Activated T-helper 1 cell treated with anti-CD3 and anti-CD28 coated beads, Interleukin-12 subunit alpha, Interleukin-12 subunit beta, Interleukin-2, Interleukin-4 antibody, amounts not matched to agents 30 ng/mL and 10 ng/mL and 1 ng/mL, durations not matched to agents 14 hours and 24 hours and 36 hours (primary cell): ENCODE results near the gene STX18. TPM values are rescaled to one million over a fixed set of nuclear protein-coding genes. Genes with fewer than 3 reads are reported as not detected.
"Not testable (repeated sequence)": the region's sequence is repeated elsewhere in the genome, so short reads cannot be mapped to it uniquely, and the experiment has no call there.

ENCODE experiments used
- DNase-seq: peaks from one replicate; pipeline ENCODE4 v3.0.0; 2021; ENCODE audit warnings: low spot score
- H3K27ac Mint-ChIP-seq: one replicate; pipeline ENCODE4 v1.8.0; 2021; ENCODE audit warnings: mild to moderate bottlenecking, mixed read lengths
- H3K27me3 Mint-ChIP-seq: one replicate; pipeline ENCODE4 v1.8.0; 2022; ENCODE audit warnings: mild to moderate bottlenecking, moderate library complexity, mixed read lengths; ENCODE audit not compliant: insufficient read depth
- H3K36me3 Mint-ChIP-seq: one replicate; pipeline ENCODE4 v1.8.0; 2021; ENCODE audit warnings: low read depth, mixed read lengths
- H3K4me1 Mint-ChIP-seq: one replicate; pipeline ENCODE4 v1.8.0; 2021; ENCODE audit warnings: low read depth, mixed read lengths
- H3K4me3 Mint-ChIP-seq: one replicate; pipeline ENCODE4 v1.8.0; 2021; ENCODE audit warnings: mild to moderate bottlenecking, moderate library complexity, mixed read lengths
- H3K9me3 Mint-ChIP-seq: one replicate; pipeline ENCODE4 v1.8.0; 2021; ENCODE audit warnings: mixed read lengths
- intact Hi-C: fragments of 100-400 bp; cut with micrococcal nuclease; formaldehyde crosslinking; loops from one replicate; pipeline ENCODE4 v1.15.1; 2024
- total RNA-seq: library from RNA; stranded (reverse); gene quantifications from 2 replicates; pipeline ENCODE4 v1.2.3, GENCODE V29; 2022

The STX18 gene
- total RNA-seq, 1 donor from 2014 or later: 35.4 TPM

GRCh38 chr4:4480685-4481398, 61.0 kb downstream of the STX18 start:
- intact Hi-C loops: no loop called here
- Mint-ChIP-seq H3K36me3 (no peaks in the 10 kb centered on the region), H3K27ac (no peak overlapping the region), H3K27me3 (no peaks in the 10 kb centered on the region), H3K4me1 (no peaks in the 10 kb centered on the region), H3K9me3 (no peaks in the 10 kb centered on the region), H3K4me3 (no peak overlapping the region)
- DNase-seq: no peak

GRCh38 chr4:4480205-4480604, 61.6 kb downstream of the STX18 start:
- DNase-seq: no peak
- Mint-ChIP-seq H3K4me3 (no peak overlapping the region), H3K27me3 (no peaks in the 10 kb centered on the region), H3K9me3 (no peaks in the 10 kb centered on the region), H3K36me3 (no peaks in the 10 kb centered on the region), H3K27ac (no peak overlapping the region), H3K4me1 (no peaks in the 10 kb centered on the region)
- intact Hi-C loops: no loop called here

- H3K36me3 Mint-ChIP-seq: no peaks in the 10 kb centered on the region
Observed at GRCh38 chr4:4479366-4479765, 62.5 kb downstream of the STX18 start.

GRCh38 chr4:4477796-4478195, 64.1 kb downstream of the STX18 start:
- Mint-ChIP-seq H3K9me3 (no peaks in the 10 kb centered on the region), H3K27me3 (no peaks in the 10 kb centered on the region), H3K4me3 (no peak overlapping the region), H3K4me1 (peaks cover 13% of the 10 kb centered on the region), H3K27ac (no peak overlapping the region), H3K36me3 (no peaks in the 10 kb centered on the region)
- intact Hi-C loops: no loop called here
- DNase-seq: no peak

More at GRCh38 chr4:4479366-4479765, 62.5 kb downstream of the STX18 start:
- Mint-ChIP-seq H3K4me1 (peaks cover 3% of the 10 kb centered on the region), H3K4me3 (no peak overlapping the region), H3K27ac (no peak overlapping the region), H3K9me3 (no peaks in the 10 kb centered on the region), H3K27me3 (no peaks in the 10 kb centered on the region)
- DNase-seq: no peak
- intact Hi-C loops: no loop called here

GRCh38 chr4:4477391-4477790, 64.5 kb downstream of the STX18 start:
- Mint-ChIP-seq H3K27ac (no peak overlapping the region), H3K9me3 (no peaks in the 10 kb centered on the region), H3K4me3 (no peak overlapping the region), H3K27me3 (no peaks in the 10 kb centered on the region), H3K36me3 (no peaks in the 10 kb centered on the region), H3K4me1 (peaks cover 13% of the 10 kb centered on the region)
- no peak for DNase-seq
- intact Hi-C loops: no loop called here

- H3K9me3 Mint-ChIP-seq: no peaks in the 10 kb centered on the region
- H3K27me3 Mint-ChIP-seq: no peaks in the 10 kb centered on the region
- DNase-seq: no peak
- intact Hi-C loops: no loop called here
- peaks cover 13% of the 10 kb centered on the region for H3K4me1 Mint-ChIP-seq
- no peak overlapping the region for H3K4me3 Mint-ChIP-seq
- no peak overlapping the region for H3K27ac Mint-ChIP-seq
- H3K36me3 Mint-ChIP-seq: peaks cover 2% of the 10 kb centered on the region
Observed at GRCh38 chr4:4474476-4474875, 67.4 kb downstream of the STX18 start.

- DNase-seq: no peak
- Mint-ChIP-seq H3K27ac (no peak overlapping the region), H3K36me3 (peaks cover 8% of the 10 kb centered on the region), H3K4me3 (no peak overlapping the region), H3K9me3 (no peaks in the 10 kb centered on the region), H3K27me3 (no peaks in the 10 kb centered on the region), H3K4me1 (peaks cover 13% of the 10 kb centered on the region)
- intact Hi-C loops: no loop called here
Observed at GRCh38 chr4:4472344-4472958, 69.4 kb downstream of the STX18 start.

- DNase-seq: no peak
- Mint-ChIP-seq H3K36me3 (peaks cover 12% of the 10 kb centered on the region), H3K27ac (no peak overlapping the region), H3K9me3 (no peaks in the 10 kb centered on the region), H3K4me1 (peaks cover 13% of the 10 kb centered on the region), H3K27me3 (no peaks in the 10 kb centered on the region), H3K4me3 (no peak overlapping the region)
- intact Hi-C loops: no loop called here
Observed at GRCh38 chr4:4471195-4471594, 70.7 kb downstream of the STX18 start.

- intact Hi-C loops: no loop called here
- H3K4me1 Mint-ChIP-seq: peaks cover 13% of the 10 kb centered on the region
- no peak overlapping the region for H3K4me3 Mint-ChIP-seq
- H3K27me3 Mint-ChIP-seq: no peaks in the 10 kb centered on the region
- no peak overlapping the region for H3K27ac Mint-ChIP-seq
- no peak for DNase-seq
- peaks cover 19% of the 10 kb centered on the region for H3K36me3 Mint-ChIP-seq
- no peaks in the 10 kb centered on the region for H3K9me3 Mint-ChIP-seq
Observed at GRCh38 chr4:4470208-4470607, 71.6 kb downstream of the STX18 start.

GRCh38 chr4:4465238-4465637, 76.6 kb downstream of the STX18 start:
- H3K9me3 Mint-ChIP-seq, intact Hi-C loops, DNase-seq, H3K4me3 Mint-ChIP-seq, H3K27me3 Mint-ChIP-seq, H3K27ac Mint-ChIP-seq: not testable (repeated sequence)
- peaks cover 23% of the 10 kb centered on the region for H3K36me3 Mint-ChIP-seq
- H3K4me1 Mint-ChIP-seq: peaks cover 11% of the 10 kb centered on the region

GRCh38 chr4:4462970-4463369, 78.9 kb downstream of the STX18 start:
- peaks cover 22% of the 10 kb centered on the region for H3K36me3 Mint-ChIP-seq
- H3K27ac Mint-ChIP-seq: no peak overlapping the region
- peaks cover 11% of the 10 kb centered on the region for H3K4me1 Mint-ChIP-seq
- no peaks in the 10 kb centered on the region for H3K9me3 Mint-ChIP-seq
- H3K4me3 Mint-ChIP-seq: no peak overlapping the region
- H3K27me3 Mint-ChIP-seq: no peaks in the 10 kb centered on the region
- DNase-seq: no peak
- intact Hi-C loops: no loop called here

- H3K4me1 Mint-ChIP-seq: peaks cover 11% of the 10 kb centered on the region
- no peaks in the 10 kb centered on the region for H3K27me3 Mint-ChIP-seq
- H3K4me3 Mint-ChIP-seq: no peak overlapping the region
- H3K9me3 Mint-ChIP-seq: no peaks in the 10 kb centered on the region
- H3K36me3 Mint-ChIP-seq: peaks cover 23% of the 10 kb centered on the region
- no peak overlapping the region for H3K27ac Mint-ChIP-seq
- intact Hi-C loops: no loop called here
- DNase-seq: no peak
Observed at GRCh38 chr4:4461850-4462249, 80.0 kb downstream of the STX18 start.

- no peak overlapping the region for H3K4me3 Mint-ChIP-seq
- H3K27me3 Mint-ChIP-seq: no peaks in the 10 kb centered on the region
- no peaks in the 10 kb centered on the region for H3K9me3 Mint-ChIP-seq
- peaks cover 23% of the 10 kb centered on the region for H3K36me3 Mint-ChIP-seq
- peaks cover 11% of the 10 kb centered on the region for H3K4me1 Mint-ChIP-seq
- H3K27ac Mint-ChIP-seq: no peak overlapping the region
- DNase-seq: no peak
- intact Hi-C loops: no loop called here
Observed at GRCh38 chr4:4461178-4461577, 80.7 kb downstream of the STX18 start.
